HepG2 (cell line): ENCODE data around the gene FAM83C. TPM values are rescaled to one million over a fixed set of nuclear protein-coding genes. Genes with fewer than 3 reads are reported as not detected.

Experiments used
- ETS1 ChIP-seq: sonication (generic); formaldehyde crosslinking; IDR thresholded peaks from 2 replicates; pipeline ENCODE4 v1.4.0; 2020; ENCODE audit warnings: missing genetic modification reagents
- GPN1 ChIP-seq: sonication (generic); formaldehyde crosslinking; IDR thresholded peaks from 2 replicates; pipeline ENCODE4 v1.5.1; 2020; ENCODE audit warnings: missing genetic modification reagents, borderline replicate concordance
- HINFP ChIP-seq: sonication (generic); formaldehyde crosslinking; IDR thresholded peaks from 2 replicates; pipeline ENCODE4 v1.4.0; 2020; ENCODE audit warnings: low read depth, mild to moderate bottlenecking, missing genetic modification reagents
- HNRNPUL1 ChIP-seq: fragments of 200-400 bp; formaldehyde crosslinking; IDR thresholded peaks from 2 replicates; pipeline ENCODE4 v1.6.1; 2017; ENCODE audit warnings: low read depth, mild to moderate bottlenecking, low read length, moderate library complexity
- KLF13 ChIP-seq: sonication (generic); formaldehyde crosslinking; IDR thresholded peaks from 2 replicates; pipeline ENCODE4 v1.4.0; 2020; ENCODE audit warnings: mild to moderate bottlenecking, missing genetic modification reagents
- KLF15 ChIP-seq: sonication (generic); formaldehyde crosslinking; IDR thresholded peaks from 2 replicates; pipeline ENCODE4 v1.8.1; 2023; ENCODE audit warnings: borderline replicate concordance, mild to moderate bottlenecking, inconsistent platforms, missing genetic modification reagents, mixed read lengths
- NCOR1 ChIP-seq: fragments of 200-600 bp; sonication (generic); IDR thresholded peaks from 2 replicates; pipeline ENCODE4 v1.7.0; 2017; ENCODE audit warnings: antibody characterized with exemption, low read length, borderline replicate concordance
- PLRG1 ChIP-seq: fragments of 450-650 bp; conservative IDR thresholded peaks from 2 replicates; pipeline ENCODE4 v1.6.1; 2016
- POGZ ChIP-seq: sonication (generic); formaldehyde crosslinking; IDR thresholded peaks from 2 replicates; pipeline ENCODE4 v1.4.0; 2020; ENCODE audit warnings: mild to moderate bottlenecking, missing genetic modification reagents
- POLR2AphosphoS2 ChIP-seq: IDR thresholded peaks from 2 replicates; pipeline ENCODE4 v1.6.1; 2011; ENCODE audit warnings: low read depth, low read length, improper control_type of control experiment
- REL ChIP-seq: sonication (generic); formaldehyde crosslinking; conservative IDR thresholded peaks from 2 replicates; pipeline ENCODE4 v1.8.0; 2022; ENCODE audit warnings: mild to moderate bottlenecking, missing genetic modification reagents, moderate library complexity
- SCMH1 ChIP-seq: sonication (generic); formaldehyde crosslinking; IDR thresholded peaks from 2 replicates; pipeline ENCODE4 v1.9.0; 2021; ENCODE audit warnings: missing genetic modification reagents, mild to moderate bottlenecking, borderline replicate concordance
- SRSF9 ChIP-seq: fragments of 200-400 bp; formaldehyde crosslinking; IDR thresholded peaks from 2 replicates; pipeline ENCODE4 v1.6.1; 2018; ENCODE audit warnings: borderline replicate concordance, mild to moderate bottlenecking, low read depth, low read length; ENCODE audit not compliant: insufficient read depth, poor library complexity, severe bottlenecking
- TARDBP ChIP-seq: sonication (generic); formaldehyde crosslinking; IDR thresholded peaks from 2 replicates; pipeline ENCODE4 v1.8.0; 2022; ENCODE audit warnings: mild to moderate bottlenecking, missing genetic modification reagents
- TBX2 ChIP-seq: sonication (generic); formaldehyde crosslinking; IDR thresholded peaks from 2 replicates; pipeline ENCODE4 v1.5.0; 2020; ENCODE audit warnings: missing genetic modification reagents, mild to moderate bottlenecking, borderline replicate concordance
- ZC3H4 ChIP-seq: sonication (generic); formaldehyde crosslinking; IDR thresholded peaks from 2 replicates; pipeline ENCODE4 v1.4.0; 2020; ENCODE audit warnings: missing genetic modification reagents, borderline replicate concordance
- ZNF101 ChIP-seq: sonication (generic); formaldehyde crosslinking; IDR thresholded peaks from 2 replicates; pipeline ENCODE4 v1.4.0; 2020; ENCODE audit warnings: mild to moderate bottlenecking, low read depth, missing genetic modification reagents, borderline replicate concordance
- ZNF282 ChIP-seq: fragments of 450-650 bp; IDR thresholded peaks from 2 replicates; pipeline ENCODE4 v1.6.1; 2018; ENCODE audit not compliant: partially characterized antibody
- ZNF501 ChIP-seq: sonication (generic); formaldehyde crosslinking; IDR thresholded peaks from 2 replicates; pipeline ENCODE4 v1.5.1; 2020; ENCODE audit warnings: mild to moderate bottlenecking, moderate library complexity, missing genetic modification reagents
- ZNF547 ChIP-seq: sonication (generic); formaldehyde crosslinking; IDR thresholded peaks from 2 replicates; pipeline ENCODE4 v1.5.1; 2020; ENCODE audit warnings: mild to moderate bottlenecking, missing genetic modification reagents
- polyA plus RNA-seq, 8 experiments: library from polyadenylated mRNA; depleted of rRNA in 3 of 8; stranded (reverse) in 7 of 8; unstranded in 1 of 8; fragments of >200 nt; fragmentation: Illumina TruSeq in 4 of 8; extraction: Trizol in 4 of 8; gene quantifications; 2 replicates each; pipeline versions ENCODE4 v1.2.1 to v1.2.3, GENCODE V29; 2011 to 2016; ENCODE audit warnings: low read depth in 4 of 8, missing spikeins in 1 of 8, mixed read lengths in 1 of 8; ENCODE audit not compliant: insufficient read depth in 1 of 8
- total RNA-seq, 5 experiments: library from RNA; depleted of rRNA; stranded (reverse); fragments of >200 nt; fragmentation: Illumina TruSeq; extraction: Trizol; gene quantifications; 2 replicates each; pipeline ENCODE4 v1.2.3, GENCODE V29; 2016; ENCODE audit warnings: low read depth in 1 of 5
- TF ChIP-seq, protein P1 (sequence below): IDR thresholded peaks from 2 replicates; pipeline ENCODE4 v1.6.1; 2018; ENCODE audit warnings: missing genetic modification reagents, mild to moderate bottlenecking, missing compliant biosample characterization
- TF ChIP-seq, protein P2 (sequence below): sonication (generic); formaldehyde crosslinking; IDR thresholded peaks from 2 replicates; pipeline ENCODE4 v1.8.1; 2023; ENCODE audit warnings: mild to moderate bottlenecking, missing genetic modification reagents
- TF ChIP-seq, protein P3 (sequence below): IDR thresholded peaks from 2 replicates; pipeline ENCODE4 v1.6.1; 2016; ENCODE audit warnings: low read depth, control low read depth

Gene FAM83C
- total and polyA plus RNA-seq, 2 of the 13 experiments (the other 11 are each of a cell fraction or from before 2014, with no cell fraction given), result 0.04 TPM; not detected in 1

DNA sequence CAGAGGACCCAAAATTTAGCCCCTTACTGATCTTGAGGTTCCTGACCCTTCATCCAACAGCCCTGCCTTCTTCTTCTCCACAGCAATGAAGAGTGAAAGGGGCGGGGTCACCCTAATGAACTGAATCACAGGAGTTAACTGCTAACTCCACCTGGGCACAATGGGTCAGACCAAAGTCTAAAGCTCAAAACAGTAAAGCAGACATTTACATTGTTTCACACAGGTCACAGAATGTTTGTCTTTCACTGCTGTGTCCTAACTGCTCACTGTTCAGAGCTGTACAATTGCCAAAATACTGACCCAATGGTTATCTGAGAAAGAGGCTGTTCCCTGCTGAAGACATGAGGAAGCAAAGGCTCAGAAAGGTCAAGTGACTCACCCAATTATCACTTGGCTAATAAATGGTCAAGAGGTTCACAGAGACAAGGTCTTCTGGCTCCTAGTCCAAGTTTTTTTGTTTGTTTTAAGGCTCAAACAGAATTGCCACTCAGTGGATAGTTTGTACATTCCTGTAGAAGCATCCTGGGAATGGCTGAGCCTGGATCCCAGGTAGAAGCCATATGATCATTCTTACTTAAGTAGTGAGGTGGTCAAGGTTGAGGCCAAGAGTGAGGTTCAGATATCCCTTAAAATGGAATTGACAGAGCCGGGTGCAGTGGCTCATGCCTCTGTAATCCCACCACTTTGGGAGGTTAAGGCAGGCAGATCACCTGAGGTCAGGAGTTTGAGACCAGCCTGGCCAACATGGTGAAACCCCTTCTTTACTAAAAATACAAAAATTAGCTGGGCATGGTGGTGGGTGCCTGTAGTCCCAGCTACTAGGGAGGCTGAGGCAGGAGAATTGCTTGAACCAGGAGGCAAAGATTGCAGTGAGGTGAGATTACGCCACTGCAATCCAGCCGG, 35.1 kb upstream of the FAM83C start (continued):
- TF ChIP-seq HINFP (CRISPR knock-in tag) (peak; percentile 82), ETS1 (CRISPR knock-in tag) (no peak), HNRNPUL1 (0 out of 2 replicates have a peak, but pooled peaks have one; percentile 55), SCMH1 (CRISPR knock-in tag) (no peak), TBX2 (CRISPR knock-in tag) (peak; percentile 100), ZNF501 (peak; percentile 90), GPN1 (CRISPR knock-in tag) (no peak), NCOR1 (peak; percentile 100), KLF15 (CRISPR knock-in tag) (no peak), ZNF547 (CRISPR knock-in tag) (no peak), ZC3H4 (CRISPR knock-in tag) (no peak), ZNF101 (CRISPR knock-in tag) (no peak), ZNF282 (no peak), TARDBP (peak; percentile 97), SRSF9 (no peak), REL (CRISPR knock-in tag) (no peak), PLRG1 (no peak), POLR2AphosphoS2 (0 out of 2 replicates have a peak, but pooled peaks have one; percentile 51), KLF13 (CRISPR knock-in tag) (no peak), POGZ (peak; percentile 82)
- TF ChIP-seq, protein P1, sequence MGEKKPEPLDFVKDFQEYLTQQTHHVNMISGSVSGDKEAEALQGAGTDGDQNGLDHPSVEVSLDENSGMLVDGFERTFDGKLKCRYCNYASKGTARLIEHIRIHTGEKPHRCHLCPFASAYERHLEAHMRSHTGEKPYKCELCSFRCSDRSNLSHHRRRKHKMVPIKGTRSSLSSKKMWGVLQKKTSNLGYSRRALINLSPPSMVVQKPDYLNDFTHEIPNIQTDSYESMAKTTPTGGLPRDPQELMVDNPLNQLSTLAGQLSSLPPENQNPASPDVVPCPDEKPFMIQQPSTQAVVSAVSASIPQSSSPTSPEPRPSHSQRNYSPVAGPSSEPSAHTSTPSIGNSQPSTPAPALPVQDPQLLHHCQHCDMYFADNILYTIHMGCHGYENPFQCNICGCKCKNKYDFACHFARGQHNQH (CRISPR knock-in tag), result peak; percentile 99
- TF ChIP-seq, protein P2, sequence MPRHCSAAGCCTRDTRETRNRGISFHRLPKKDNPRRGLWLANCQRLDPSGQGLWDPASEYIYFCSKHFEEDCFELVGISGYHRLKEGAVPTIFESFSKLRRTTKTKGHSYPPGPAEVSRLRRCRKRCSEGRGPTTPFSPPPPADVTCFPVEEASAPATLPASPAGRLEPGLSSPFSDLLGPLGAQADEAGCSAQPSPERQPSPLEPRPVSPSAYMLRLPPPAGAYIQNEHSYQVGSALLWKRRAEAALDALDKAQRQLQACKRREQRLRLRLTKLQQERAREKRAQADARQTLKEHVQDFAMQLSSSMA, result 0 out of 2 replicates have a peak, but pooled peaks have one; percentile 30
- TF ChIP-seq, protein P3, sequence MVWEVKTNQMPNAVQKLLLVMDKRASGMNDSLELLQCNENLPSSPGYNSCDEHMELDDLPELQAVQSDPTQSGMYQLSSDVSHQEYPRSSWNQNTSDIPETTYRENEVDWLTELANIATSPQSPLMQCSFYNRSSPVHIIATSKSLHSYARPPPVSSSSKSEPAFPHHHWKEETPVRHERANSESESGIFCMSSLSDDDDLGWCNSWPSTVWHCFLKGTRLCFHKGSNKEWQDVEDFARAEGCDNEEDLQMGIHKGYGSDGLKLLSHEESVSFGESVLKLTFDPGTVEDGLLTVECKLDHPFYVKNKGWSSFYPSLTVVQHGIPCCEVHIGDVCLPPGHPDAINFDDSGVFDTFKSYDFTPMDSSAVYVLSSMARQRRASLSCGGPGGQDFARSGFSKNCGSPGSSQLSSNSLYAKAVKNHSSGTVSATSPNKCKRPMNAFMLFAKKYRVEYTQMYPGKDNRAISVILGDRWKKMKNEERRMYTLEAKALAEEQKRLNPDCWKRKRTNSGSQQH (CRISPR knock-in tag), result peak; percentile 28; the same call in 1 of the 2 replicates
